ENCODE results near the gene CCDC127.

The CCDC127 gene

DNA sequence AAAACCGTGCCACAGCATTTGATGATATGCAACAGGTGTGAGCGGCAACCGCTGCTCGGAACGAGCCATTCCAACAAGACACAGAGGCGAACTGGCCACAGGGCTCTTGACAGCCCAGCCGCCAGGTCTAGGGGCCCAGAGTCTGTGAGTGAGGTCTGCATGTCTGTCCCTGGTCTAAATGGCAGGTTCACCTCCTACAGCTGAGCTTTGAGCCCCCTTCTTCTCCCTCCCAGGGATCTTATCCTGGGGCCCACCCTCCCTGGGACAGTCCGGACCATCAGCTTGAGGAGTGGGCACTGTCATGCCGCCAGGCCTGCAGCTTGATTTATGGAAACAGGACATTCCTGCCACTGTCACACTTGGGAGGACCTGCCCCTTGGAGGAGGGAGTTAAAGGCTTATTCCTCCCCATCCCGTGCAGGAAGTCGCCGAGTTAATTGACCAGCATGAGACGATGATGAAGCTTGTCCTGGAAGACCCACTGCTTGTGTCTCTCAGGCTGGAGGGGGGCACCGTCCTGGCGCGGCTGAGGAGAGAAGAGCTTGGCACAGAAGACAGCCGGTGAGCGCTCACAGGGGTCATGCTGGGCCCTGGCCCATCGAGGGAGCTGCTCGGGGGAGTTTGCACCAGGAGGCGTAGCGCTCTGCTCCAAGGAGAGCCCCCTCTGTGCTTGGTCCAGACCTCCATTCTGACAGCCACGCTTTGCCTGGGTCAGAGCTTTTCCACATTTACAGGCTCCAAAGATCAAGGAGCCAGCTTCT is 62.1 kb downstream of the CCDC127 start:
- no peak for DNase-seq

GRCh38 chr5:154826-155225 is 63.1 kb downstream of the CCDC127 start:
- DNase-seq, result no peak

DNA sequence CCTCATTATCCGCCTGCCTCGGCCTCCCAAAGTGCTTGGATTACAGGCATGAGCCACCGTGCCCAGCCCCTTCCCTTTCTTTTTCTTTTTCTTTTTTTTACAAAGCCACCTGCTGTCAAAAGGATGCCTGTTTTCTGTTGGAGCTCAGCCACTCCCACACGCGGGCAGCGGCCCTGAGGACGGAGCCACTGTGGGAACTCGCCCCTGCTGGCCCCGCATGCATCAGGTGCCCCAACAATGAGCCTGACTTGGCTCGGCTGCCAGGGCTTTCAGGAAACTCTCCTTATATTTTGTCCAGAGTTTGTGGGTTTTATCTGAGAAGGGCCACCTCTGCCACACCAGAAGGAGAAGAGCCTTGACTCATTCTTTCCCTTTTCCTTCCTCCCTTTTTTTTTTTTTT is 63.7 kb downstream of the CCDC127 start:
- DNase-seq, result no peak

GRCh38 chr5:153256-153655 is 64.7 kb downstream of the CCDC127 start:
- no peak for DNase-seq

DNA sequence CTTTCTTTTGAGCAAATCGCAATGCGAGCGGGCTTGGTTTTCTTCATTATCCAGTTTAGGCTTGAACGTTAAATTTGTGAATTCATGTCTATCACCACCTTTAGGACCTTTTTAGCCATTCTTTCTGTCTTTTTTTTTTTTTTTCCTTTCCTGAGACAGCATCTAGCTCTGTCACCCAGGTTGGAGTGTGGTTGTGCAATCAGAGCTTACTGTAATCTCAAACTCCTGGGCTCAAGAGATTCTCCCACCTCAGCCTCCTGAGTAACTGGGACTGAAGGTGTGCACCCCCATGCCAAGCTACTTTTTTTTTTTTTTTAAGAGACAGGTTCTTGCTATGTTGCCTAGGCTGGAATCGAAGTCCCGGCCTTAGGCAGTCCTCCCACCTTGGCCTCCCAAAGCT is 65.9 kb downstream of the CCDC127 start:
- DNase-seq, result no peak

DNA sequence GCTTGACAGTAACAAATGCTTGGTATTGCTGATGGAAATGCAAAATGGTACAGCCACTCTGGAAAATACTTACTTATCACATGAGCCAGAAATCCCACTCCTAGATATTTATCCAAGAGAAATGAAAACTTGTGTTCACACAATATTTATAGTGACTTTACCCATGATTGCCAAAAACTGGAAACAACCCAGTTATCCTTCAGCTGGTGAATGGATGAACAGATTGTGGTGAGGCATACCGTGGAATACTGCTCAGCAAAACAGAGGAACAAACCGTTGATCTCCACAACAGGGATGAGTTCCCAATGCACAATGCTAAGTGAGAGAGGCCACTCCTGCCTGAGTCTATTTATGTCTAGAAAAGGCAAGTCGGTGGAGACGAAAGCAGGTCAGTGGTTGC is 67.2 kb downstream of the CCDC127 start:
- DNase-seq, result no peak

- DNase-seq, result no peak
These were observed 68.0 kb downstream of the CCDC127 start for GRCh38 chr5:149745-150485.

- DNase-seq, result no peak
These were observed 70.2 kb downstream of the CCDC127 start for GRCh38 chr5:147751-148150.
